ENCODE results near the gene SP5.
"Not testable (repeated sequence)": the region's sequence is repeated elsewhere in the genome, so short reads cannot be mapped to it uniquely, and the experiment has no call there.

SP5 gene

DNA sequence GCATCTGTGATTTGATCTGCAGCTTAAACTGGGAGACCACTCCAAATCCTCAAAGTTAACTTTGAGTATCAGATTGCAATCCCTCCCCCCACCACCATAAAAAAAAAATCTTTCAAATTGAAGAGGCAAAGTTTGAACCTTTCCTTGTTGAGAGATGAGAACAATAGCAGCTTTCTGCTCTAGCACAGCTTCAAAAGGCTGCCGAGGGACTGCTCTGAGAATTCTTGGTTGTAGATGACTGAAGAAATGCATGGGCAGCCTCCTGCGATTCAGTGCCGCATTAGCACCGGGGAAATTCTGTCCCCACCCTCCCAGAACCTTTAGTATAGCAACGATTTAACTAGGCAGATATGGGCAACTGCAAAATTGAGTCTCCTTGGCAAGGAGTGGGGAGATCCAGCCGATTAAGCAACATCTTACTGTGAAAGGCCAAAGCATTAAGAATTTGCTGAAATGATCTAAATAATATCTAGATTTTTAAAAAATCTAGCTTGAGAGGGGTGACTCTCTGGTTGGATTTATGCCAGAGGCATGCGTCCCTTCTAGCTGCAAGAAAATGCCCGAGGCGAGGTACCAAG, 3.9 kb upstream of the SP5 start:
- no peak for DNase-seq (ENCODE audit: low spot score)

GRCh38 chr2:170711774-170712652, 3.1 kb upstream of the SP5 start:
- no peak for DNase-seq (ENCODE audit: low spot score)

DNA sequence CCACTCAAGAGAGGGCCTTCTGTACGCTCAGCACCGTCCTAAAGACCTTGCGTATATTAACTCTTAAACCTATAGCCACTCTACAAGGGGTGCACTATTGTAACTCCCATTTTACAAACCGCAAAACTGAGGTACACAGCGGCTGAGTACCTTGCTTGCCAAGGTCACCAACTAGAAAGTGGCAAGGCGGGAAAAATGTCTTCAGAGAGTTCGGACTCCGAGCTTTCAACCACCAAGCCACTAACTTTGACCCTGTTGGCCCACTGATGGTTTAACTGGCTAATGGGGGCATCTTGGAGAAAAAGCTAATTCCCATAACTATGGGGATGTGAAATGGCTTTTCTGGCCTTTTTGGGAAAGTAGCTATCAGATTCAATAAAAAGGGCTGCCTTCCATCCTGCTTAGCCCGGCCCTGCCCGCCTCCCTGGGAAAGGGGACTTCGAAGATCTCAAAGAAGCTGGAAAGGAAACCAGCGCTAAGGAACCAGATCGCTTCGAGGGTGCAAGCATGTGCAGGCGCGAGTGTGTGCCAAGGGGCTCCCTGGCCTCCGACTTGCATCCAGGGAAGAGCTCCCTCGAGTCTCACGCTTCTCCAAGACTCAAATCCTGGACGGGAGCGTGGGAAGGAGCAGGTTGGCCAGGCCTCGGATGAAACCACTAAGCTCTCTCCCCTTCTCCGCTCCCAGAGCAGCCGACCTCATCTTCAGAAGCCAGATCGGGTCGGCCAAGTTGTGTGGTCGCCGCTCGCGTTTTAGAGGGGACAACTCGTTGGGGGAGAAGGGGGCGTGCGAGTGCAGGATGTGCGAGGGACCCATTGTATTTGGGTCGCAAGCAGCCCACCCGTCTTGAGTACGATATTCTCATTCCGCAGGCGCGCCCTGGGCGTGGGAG, 2.2 kb upstream of the SP5 start:
- DNase-seq (ENCODE audit: low spot score), result no peak

- no peak for DNase-seq (ENCODE audit: low spot score)
These were observed 1.4 kb upstream of the SP5 start for GRCh38 chr2:170713543-170714380.

DNA sequence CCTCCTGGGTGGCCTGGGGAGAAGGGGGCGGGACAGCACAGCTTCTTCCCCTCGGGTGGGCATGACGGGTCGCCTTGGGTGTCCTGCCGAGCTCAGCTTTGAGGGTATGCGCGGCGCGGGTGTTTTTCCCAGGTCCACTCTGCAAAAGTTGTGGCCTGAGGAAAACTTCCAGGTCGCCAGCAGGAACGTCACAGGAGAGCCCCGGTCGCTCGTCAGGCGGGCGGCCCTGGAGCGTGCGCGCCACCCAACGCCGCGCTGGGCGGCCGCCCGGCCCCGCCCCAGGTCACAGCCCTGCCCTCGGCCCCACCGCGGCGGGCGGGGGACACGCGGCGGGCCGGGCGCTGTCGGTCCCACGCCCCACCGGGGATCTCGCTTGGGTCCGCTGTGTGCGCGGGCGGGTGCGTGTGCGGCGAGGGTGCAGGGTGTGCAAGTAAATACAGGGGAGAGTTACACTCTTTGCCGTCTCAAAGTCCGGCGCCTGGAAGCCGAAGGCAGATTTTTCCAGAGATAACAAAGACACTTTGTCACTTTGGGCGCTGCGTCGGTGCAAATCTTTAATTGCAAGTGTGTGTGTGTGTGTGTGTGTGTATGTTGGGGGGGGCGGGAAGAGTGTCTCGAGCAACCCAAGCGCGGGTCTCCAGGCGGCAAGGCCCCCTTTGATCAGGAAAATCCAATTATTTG, 616 bp upstream of the SP5 start:
- DNase-seq (ENCODE audit: low spot score), result no peak

DNA sequence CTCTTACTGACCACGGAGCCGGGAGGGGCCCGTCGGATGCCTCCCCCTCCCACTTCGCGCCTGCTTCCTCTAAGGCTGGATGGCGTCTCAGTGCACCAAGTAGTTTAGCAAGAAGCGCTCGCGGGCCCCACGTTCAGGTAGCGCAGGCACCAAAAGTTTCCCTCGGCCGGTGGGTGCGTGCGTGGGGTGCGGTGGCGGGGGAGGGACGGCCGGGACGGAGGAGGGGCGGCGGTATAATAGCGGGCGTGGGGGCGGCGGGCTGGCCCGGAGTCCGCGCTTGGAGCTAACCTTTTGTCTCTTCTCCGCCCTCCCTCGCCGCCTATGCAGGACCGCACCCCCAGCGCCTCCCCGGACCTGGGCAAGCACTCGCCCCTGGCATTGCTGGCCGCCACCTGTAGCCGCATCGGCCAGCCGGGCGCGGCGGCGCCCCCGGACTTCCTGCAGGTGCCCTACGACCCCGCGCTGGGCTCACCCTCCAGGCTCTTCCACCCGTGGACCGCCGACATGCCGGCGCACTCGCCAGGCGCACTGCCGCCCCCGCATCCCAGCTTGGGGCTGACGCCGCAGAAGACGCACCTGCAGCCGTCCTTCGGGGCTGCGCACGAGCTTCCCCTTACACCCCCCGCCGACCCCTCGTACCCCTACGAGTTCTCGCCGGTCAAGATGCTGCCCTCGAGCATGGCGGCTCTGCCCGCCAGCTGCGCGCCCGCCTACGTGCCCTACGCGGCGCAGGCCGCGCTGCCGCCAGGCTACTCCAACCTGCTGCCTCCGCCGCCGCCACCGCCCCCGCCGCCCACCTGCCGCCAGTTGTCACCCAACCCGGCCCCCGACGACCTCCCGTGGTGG, 1.0 kb downstream of the SP5 start:
- no peak for DNase-seq (ENCODE audit: low spot score)

- DNase-seq (ENCODE audit: low spot score), result no peak
These were observed 1.9 kb downstream of the SP5 start for GRCh38 chr2:170716851-170717598.

DNA sequence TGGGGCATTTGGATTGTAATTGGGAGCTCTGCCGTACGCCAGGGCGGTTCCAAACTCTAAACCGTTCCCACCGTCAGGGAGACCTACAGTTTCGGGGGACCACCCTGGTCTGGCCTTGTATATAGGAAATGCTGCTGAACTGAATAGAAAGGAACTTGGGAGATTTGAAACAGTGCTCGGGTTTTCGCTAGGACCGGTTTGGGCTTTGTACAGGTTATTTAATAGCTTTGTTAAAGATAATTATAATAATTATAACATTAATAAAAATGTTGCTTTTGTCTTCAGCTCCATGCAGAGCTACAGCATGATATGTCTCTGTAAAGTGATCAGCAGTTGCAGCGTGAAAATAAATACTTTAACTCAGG, 2.4 kb downstream of the SP5 start:
- no peak for DNase-seq (ENCODE audit: low spot score)

- no peak for DNase-seq (ENCODE audit: low spot score)
These were observed 3.0 kb downstream of the SP5 start for GRCh38 chr2:170717991-170718589.

- DNase-seq (ENCODE audit: low spot score), result no peak
These were observed 4.7 kb downstream of the SP5 start for GRCh38 chr2:170719810-170720209.

DNA sequence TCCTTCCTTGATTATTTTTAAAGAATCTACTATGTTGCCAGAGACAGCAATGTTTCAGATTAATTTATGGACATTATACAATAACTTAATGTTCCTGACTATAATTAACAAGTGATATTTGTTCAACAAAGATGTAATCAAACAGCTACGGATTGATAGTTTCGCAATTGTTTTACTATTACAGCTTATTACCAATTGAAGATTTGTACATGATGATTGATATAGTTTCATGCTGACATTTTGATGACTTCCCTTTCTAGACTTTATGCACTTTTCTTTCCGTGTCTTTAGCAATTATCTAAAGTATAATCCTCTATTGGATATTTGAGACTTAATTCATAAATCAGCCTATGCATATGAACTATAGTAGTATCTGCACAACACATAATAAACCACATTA, 6.5 kb downstream of the SP5 start:
- no peak for DNase-seq (ENCODE audit: low spot score)

- no peak for DNase-seq (ENCODE audit: low spot score)
These were observed 7.2 kb downstream of the SP5 start for GRCh38 chr2:170722301-170722700.

DNA sequence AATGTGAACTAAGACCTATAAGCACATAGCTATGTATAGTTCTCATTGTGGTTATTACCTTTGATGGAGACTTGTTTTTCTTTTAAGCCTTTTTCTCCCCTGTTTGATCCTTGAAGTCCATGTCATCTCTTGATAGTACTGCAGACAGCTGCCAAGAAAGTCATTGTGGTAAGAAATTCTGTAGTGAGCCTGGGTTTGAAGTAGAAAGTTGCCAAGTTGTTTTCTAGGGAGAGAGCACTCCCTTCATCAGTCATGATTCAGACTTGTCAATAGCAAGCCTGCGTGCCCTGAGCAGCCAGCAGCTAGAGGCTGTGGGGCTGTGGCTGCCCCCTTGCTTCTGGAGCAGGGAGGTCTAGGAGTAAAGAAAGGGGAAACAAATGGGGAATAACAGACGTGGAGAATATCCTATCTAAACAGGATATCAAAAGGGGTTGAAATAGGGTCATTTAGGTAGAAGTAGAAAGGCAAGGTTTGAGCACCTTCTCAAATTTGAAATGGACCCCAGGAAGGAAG, 8.4 kb downstream of the SP5 start:
- DNase-seq (ENCODE audit: low spot score), result no peak

DNA sequence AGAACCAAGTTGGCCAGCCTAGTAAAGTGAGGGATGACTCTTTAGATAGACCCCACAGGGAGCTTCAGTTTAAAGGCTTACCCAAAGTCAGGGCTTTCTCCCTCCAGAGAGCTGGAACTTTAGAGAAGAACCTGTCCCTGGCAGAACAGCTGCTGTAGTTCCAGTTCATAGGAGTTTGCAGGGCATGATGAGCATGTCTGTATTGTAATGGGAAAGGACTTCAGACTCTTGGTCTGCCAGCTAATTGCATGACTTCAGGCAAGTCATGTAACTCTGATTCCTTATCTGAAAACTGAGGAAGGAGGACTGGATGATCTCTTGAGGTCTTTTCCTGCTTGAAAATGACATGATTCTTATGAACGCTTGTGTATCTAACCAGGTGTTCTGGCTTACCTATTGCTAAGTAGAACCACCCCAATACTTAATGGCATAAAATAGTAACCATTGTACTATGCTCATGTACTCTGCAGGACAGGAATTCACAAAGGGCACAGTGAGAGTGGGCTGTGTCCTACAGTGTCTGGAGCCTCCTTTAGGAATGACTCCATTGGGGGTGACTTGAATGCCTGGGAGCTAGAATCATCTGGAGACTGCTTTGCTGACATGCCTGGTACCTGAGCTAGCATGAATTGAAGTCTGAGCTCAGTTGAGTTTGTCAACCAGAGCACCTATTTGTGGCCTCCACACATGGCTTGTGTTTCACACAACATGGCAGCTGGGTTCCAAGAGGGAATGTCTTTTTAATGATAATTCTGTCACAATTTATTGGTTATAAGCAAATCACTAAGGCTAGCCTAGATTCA, 18.9 kb downstream of the SP5 start:
- no peak for DNase-seq (ENCODE audit: low spot score)

DNA sequence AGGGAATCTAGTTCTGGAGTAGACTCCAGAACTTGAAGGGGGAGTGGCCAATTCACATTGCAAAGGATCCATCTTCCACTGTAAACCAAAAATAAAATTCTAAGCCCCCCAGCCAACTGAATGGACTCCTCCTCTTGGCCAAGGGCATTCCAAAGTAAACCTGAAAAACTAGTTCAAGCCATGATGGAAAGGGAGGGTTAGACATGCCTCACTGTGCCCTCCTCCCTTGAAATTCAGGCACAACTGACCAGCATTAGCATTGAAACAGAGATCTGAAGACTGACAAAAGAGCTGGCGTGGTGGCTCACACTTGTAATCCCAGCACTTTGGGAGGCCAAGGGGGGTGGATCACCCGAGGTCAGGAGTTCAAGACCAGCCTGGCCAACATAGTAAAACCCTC, 19.5 kb downstream of the SP5 start:
- DNase-seq (ENCODE audit: low spot score), result not testable (repeated sequence)

GRCh38 chr2:170736628-170737027, 21.5 kb downstream of the SP5 start:
- no peak for DNase-seq (ENCODE audit: low spot score)

DNA sequence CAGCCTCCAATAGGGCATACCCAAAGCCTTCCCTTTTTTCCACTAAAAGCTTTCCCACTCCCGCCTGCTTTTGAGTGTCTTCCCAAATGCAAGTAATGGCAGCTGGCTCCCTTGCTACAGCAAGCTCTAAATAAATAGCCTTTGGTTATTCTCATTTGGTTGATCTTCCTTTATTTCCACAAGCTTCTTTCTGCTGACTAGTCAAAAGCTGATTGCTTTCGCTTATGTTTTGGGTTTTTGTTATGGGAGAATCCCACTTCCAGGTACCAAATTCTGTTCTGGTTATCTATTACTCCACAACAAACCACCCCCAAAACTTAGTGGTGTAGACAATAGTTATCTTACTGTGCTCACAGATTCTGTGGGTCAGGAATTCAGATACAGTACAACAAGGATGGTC, 22.3 kb downstream of the SP5 start:
- DNase-seq (ENCODE audit: low spot score), result no peak

- no peak for DNase-seq (ENCODE audit: low spot score)
These were observed 22.7 kb downstream of the SP5 start for GRCh38 chr2:170737821-170738220.
